GM12874 (cell line): Measurements from ENCODE around the gene CDK8.

ENCODE experiments used
- CTCF ChIP-seq: IDR thresholded peaks from 2 replicates; pipeline ENCODE4 v1.5.1; 2011; ENCODE audit warnings: low read depth, mild to moderate bottlenecking, control low read depth, low read length, moderate library complexity; ENCODE audit not compliant: insufficient read depth

Gene CDK8

GRCh38 chr13:26378116-26378515 is 124.2 kb downstream of the CDK8 start:
- no peak for TF ChIP-seq CTCF

GRCh38 chr13:26379831-26380230 is 125.9 kb downstream of the CDK8 start:
- no peak for TF ChIP-seq CTCF

- no peak for TF ChIP-seq CTCF
Observed at GRCh38 chr13:26380930-26381329, 127.0 kb downstream of the CDK8 start.

DNA sequence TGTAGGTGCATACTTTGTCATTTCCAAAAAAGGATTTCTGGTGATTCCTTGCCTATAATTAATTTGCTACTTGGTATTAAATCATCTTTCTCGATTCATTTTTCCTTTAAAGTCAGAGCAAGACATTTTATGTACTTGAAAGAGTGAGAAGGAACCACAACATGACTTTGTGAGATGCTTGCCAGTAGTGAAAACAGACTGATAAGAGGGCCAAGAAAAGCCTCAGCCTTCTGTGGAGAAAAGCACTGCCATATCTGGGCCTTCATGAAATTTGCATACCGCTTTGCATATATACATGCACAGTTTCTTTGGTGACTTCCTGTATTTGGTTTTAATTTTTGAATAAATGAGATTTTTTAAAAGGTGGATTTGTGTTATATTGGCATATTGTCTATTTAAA is 128.4 kb downstream of the CDK8 start:
- TF ChIP-seq CTCF: no peak

GRCh38 chr13:26382835-26383234 is 128.9 kb downstream of the CDK8 start:
- TF ChIP-seq CTCF: no peak

DNA sequence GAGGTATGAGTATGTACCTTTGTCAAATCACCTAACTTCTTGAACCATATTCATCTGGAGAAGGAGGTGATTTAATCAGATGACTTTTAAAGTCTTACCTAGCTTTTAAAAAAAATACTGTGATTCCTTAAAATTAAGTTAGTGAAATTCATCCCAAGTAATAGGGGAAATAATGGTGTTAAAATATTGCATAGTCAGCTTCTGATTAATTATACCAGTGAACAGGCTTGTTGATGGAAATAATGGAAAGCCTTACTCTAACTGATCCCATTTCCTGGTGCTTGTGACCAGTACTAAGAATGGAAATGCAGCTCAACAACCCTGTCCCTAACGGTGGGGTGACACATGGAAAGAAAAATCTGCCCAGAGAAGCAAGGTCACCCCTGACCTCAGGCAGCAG is 130.7 kb downstream of the CDK8 start:
- no peak for TF ChIP-seq CTCF

- no peak for TF ChIP-seq CTCF
Observed at GRCh38 chr13:26386026-26386425, 132.1 kb downstream of the CDK8 start.

GRCh38 chr13:26390203-26390602 is 136.3 kb downstream of the CDK8 start:
- TF ChIP-seq CTCF: no peak
